HTR-8/SVneo (cell line): Measurements from ENCODE around the gene ELF4.
A peak's percentile ranks its signal among the peaks of the same experiment; 100 is the strongest.

ENCODE experiments used
- DNase-seq: peaks from one replicate; pipeline ENCODE4 v3.0.0; 2011; ENCODE audit warnings: low spot score, mixed read lengths; ENCODE audit not compliant: insufficient read length
- FAIRE-seq: peaks from 2 replicates; lab custom pipeline; 2011; peaks lifted over from hg19 to GRCh38; lab: Jason Lieb, UNC

Gene ELF4

DNA sequence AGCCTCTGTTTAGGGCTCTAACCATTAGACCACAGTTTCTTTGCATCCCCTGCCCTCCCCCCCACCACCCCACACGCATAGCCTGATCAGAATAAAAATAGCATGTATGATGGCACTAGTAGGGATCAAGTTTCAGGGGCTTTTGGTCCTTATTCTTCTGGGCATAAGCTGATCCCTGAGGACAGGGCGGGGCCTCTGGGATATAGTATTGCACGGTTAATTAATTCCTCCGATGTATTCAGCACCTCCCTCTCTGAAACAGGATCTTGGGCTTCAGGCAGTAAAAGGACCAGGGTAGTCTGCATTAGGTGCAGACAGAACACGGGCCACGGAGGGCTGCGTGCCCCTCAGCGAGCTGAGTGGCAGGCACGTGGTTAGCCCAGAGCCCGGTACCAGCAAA is 57.1 kb downstream of the ELF4 start:
- FAIRE-seq, result no peak
- no peak for DNase-seq

GRCh38 chrX:130051176-130051845 is 59.0 kb downstream of the ELF4 start:
- FAIRE-seq (no peak), DNase-seq (no peak)

DNA sequence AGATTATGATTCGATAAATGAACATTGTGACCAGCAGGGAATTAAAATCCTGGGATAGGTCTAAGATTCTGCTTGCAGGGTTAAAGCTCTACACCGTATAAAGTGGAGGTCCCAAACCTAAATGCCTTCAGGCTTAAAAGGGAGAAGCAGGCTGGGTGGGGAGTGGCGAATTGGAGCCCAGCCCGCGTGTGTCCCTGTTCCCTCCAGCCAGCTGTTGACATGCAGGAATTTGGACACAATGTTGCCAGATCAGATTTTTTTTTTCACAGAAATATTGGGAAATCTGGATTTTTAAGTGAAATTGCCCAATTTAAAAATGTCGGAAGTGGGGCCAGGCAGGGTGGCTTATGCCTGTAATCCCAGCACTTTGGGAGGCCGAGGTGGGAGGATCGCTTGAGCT is 60.5 kb downstream of the ELF4 start:
- DNase-seq, result no peak
- no peak for FAIRE-seq

DNA sequence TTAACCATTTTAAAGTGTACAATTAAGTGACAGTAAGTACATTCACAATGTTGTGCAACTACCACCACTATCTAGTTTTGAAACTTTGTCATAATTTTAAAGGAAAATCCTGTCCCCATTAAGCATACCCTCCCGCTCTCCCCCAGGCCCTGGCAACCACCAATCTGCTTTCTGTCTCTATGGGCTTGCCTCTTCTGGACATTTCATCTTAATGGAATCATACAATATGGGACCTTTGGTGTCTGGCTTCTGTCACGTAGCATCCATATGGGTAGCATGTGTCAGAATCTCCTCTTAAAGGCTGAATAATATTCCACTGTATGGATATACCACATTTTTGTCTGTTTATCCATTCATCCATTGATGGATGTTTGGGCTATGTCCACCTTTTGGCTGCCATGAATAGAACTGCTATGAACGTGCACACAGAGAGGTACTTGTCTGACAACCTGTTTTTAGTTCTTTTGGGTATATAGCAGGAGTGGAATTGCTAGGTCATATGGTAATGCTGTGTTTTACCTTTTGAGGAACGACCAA is 61.5 kb downstream of the ELF4 start:
- DNase-seq, result no peak
- FAIRE-seq, result no peak

DNA sequence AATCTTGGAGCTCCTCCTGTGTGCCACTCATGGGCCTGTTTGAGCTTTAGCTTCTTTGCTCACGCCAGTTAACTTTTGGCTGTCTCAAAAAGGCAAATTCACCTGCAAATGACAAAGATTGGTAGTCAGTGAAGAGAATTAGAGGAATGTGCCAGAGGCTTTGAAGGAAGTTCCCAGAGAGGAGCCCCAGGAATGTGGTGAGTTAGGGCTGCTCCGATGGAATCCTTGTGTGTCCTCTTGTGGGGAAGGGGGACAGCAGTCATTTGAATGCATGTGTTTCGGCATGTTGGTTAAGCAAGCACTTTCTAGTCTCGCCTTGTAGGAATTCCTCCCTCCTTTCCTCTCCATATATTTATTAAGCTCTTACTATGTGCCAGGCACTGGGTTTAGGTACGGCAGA is 62.9 kb downstream of the ELF4 start:
- no peak for DNase-seq
- FAIRE-seq, result no peak

- DNase-seq, result no peak
- no peak for FAIRE-seq
Measured at GRCh38 chrX:130039847-130040246, 70.5 kb downstream of the ELF4 start.

GRCh38 chrX:130034178-130034577 is 76.1 kb downstream of the ELF4 start:
- no peak for FAIRE-seq
- no peak for DNase-seq

- no peak for FAIRE-seq
- DNase-seq, result no peak
Measured at GRCh38 chrX:130032552-130032951, 77.7 kb downstream of the ELF4 start.

- no peak for DNase-seq
- FAIRE-seq, result no peak
Measured at GRCh38 chrX:130030826-130031225, 79.5 kb downstream of the ELF4 start.

- peak; percentile 3 for DNase-seq
- no peak for FAIRE-seq
Measured at GRCh38 chrX:130028196-130028595, 82.1 kb downstream of the ELF4 start.

DNA sequence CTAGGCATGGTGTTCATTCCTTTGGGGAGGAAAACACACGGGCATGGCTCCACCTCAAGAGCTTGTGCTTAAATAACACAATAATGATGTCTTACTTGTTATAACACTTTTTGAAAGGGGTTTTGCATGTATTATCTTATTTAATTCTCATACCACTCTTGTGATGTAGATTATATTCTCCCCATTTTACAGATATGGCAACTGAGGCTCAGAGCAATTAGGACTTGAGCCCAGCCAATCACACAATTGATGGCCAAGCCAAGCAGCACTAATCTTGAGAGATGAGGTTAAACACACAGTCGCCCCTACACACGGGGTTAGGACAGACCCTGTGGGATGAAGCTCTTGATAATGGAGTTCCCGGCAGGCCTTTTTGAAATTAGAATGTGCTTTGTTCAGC is 82.7 kb downstream of the ELF4 start:
- DNase-seq, result no peak
- no peak for FAIRE-seq

GRCh38 chrX:130025256-130025655 is 85.0 kb downstream of the ELF4 start:
- FAIRE-seq (no peak), DNase-seq (no peak)

DNA sequence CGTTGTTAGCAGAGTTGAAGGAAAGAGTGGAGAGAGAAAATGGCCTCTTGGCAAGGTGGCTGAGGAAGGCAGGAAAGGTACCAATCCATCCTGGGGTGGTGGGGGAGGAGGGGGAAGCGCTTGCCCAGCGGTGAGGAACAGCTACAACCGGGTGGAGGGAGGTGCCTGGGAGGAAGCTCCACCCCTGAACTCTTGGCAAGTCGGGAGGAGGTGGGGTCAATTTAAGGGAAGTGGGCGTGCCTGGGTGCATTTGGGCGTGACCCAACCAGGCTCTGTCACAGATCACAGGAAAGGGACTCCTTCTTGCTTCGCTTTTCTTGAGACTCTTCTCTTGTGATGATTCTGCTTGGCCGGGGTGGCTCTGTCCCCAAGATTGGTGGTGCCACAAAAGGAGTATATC is 86.2 kb downstream of the ELF4 start:
- FAIRE-seq, result no peak

GRCh38 chrX:130020661-130021324 is 89.5 kb downstream of the ELF4 start:
- no peak for FAIRE-seq
- DNase-seq, result no peak

More for the DNA sequence above, 86.2 kb downstream of the ELF4 start:
- peak; percentile 1 for DNase-seq

DNA sequence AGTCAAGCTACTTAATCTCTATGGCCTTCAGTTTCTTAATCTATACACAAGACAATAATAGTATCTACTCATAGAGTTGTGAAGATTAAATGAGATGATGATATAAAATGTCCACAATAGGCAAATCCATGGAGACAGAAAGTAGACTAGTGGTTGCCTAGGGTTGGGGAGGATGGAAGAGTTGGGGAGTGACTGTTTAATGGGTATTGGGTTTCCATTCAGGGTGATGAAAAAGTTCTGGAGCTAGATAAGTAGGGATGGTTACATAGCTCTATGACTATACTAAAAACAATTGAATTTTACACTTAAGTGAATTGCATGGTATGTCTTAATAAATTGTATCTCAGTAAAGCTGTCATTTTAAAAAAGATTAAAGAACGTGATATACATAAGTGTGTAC is 92.2 kb downstream of the ELF4 start:
- DNase-seq (no peak), FAIRE-seq (no peak)

DNA sequence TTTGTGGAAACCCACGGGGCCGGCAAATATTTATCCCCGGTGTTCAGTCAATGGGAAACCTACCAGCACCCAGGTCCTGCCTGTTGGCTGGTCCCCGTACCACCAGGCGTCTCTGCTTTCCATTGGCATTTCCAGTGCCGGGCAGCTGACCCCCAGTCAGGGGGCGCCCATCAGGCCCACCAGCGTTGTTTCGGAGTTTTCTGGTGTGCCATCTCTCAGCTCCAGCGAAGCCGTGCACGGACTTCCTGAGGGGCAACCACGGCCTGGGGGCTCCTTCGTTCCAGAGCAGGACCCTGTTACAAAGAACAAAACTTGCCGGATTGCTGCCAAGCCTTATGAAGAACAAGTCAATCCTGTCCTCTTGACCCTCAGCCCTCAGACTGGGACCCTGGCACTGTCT is 95.1 kb downstream of the ELF4 start:
- FAIRE-seq (no peak), DNase-seq (no peak)
